HepG2 (cell line): ENCODE measurements around the gene ELF1.
"Not testable (repeated sequence)": the region's sequence is repeated elsewhere in the genome, so short reads cannot be mapped to it uniquely, and the experiment has no call there.

Experiments
- CEBPB ChIP-seq: IDR thresholded peaks from 2 replicates; pipeline ENCODE4 v1.6.1; 2011; ENCODE audit warnings: low read depth, low read length, improper control_type of control experiment, borderline replicate concordance
- CHD2 ChIP-seq: IDR thresholded peaks from 2 replicates; pipeline ENCODE4 v1.6.1; 2011; ENCODE audit warnings: low read depth, low read length, improper control_type of control experiment
- EZH2 ChIP-seq: conservative IDR thresholded peaks from 2 replicates; pipeline ENCODE4 v1.6.1; 2012; ENCODE audit warnings: mild to moderate bottlenecking, low read depth, low read length, moderate library complexity
- FOXK2 ChIP-seq: fragments of 450-650 bp; IDR thresholded peaks from 2 replicates; pipeline ENCODE4 v1.6.1; 2016
- HNRNPL ChIP-seq: fragments of 200-400 bp; formaldehyde crosslinking; IDR thresholded peaks from 2 replicates; pipeline ENCODE4 v1.6.1; 2017; ENCODE audit warnings: mild to moderate bottlenecking, low read depth, low read length
- MYC ChIP-seq: sonication (generic); formaldehyde crosslinking; IDR thresholded peaks from 2 replicates; pipeline ENCODE4 v1.9.0; 2021; ENCODE audit warnings: missing genetic modification reagents, borderline replicate concordance
- NFYB ChIP-seq: sonication (generic); formaldehyde crosslinking; IDR thresholded peaks from 2 replicates; pipeline ENCODE4 v1.4.0; 2020; ENCODE audit warnings: missing genetic modification reagents
- POLR2A ChIP-seq, 2 experiments: IDR thresholded peaks; 2 replicates each; pipeline ENCODE4 v1.6.1; 2011; ENCODE audit warnings: low read depth in 2 of 2, low read length in 2 of 2, mild to moderate bottlenecking in 1 of 2, moderate library complexity in 1 of 2; ENCODE audit not compliant: insufficient read depth in 1 of 2
- ZFP1 ChIP-seq: IDR thresholded peaks from 2 replicates; pipeline ENCODE4 v1.6.1; 2016
- ZNF7 ChIP-seq: IDR thresholded peaks from 2 replicates; pipeline ENCODE4 v1.6.1; 2016; ENCODE audit warnings: missing biosample characterization, missing genetic modification reagents
- TF ChIP-seq, protein P1 (sequence below): sonication (generic); formaldehyde crosslinking; IDR thresholded peaks from 2 replicates; pipeline ENCODE4 v1.4.0; 2020; ENCODE audit warnings: missing genetic modification reagents
- TF ChIP-seq, protein P2 (sequence below): sonication (generic); formaldehyde crosslinking; IDR thresholded peaks from 2 replicates; pipeline ENCODE4 v1.5.0; 2020; ENCODE audit warnings: mild to moderate bottlenecking, missing genetic modification reagents, moderate library complexity

DNA sequence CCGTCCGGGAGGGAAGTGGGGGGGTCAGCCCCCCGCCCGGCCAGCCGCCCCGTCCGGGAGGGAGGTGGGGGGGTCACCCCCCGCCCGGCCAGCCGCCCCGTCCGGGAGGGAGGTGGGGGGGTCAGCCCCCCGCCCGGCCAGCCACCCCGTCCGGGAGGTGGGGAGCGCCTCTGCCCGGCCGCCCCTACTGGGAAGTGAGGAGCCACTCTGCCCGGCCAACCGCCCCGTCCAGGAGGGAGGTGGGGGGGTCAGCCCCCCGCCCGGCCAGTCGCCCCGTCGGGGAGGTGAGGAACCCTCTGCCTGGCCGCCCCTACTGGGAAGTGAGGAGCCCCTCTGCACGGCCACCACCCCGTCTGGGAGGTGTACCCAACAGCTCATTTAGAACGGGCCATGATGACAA is 118.1 kb downstream of the ELF1 start:
- TF ChIP-seq, protein P1, sequence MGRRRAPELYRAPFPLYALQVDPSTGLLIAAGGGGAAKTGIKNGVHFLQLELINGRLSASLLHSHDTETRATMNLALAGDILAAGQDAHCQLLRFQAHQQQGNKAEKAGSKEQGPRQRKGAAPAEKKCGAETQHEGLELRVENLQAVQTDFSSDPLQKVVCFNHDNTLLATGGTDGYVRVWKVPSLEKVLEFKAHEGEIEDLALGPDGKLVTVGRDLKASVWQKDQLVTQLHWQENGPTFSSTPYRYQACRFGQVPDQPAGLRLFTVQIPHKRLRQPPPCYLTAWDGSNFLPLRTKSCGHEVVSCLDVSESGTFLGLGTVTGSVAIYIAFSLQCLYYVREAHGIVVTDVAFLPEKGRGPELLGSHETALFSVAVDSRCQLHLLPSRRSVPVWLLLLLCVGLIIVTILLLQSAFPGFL = not testable (repeated sequence)
- TF ChIP-seq, protein P2, sequence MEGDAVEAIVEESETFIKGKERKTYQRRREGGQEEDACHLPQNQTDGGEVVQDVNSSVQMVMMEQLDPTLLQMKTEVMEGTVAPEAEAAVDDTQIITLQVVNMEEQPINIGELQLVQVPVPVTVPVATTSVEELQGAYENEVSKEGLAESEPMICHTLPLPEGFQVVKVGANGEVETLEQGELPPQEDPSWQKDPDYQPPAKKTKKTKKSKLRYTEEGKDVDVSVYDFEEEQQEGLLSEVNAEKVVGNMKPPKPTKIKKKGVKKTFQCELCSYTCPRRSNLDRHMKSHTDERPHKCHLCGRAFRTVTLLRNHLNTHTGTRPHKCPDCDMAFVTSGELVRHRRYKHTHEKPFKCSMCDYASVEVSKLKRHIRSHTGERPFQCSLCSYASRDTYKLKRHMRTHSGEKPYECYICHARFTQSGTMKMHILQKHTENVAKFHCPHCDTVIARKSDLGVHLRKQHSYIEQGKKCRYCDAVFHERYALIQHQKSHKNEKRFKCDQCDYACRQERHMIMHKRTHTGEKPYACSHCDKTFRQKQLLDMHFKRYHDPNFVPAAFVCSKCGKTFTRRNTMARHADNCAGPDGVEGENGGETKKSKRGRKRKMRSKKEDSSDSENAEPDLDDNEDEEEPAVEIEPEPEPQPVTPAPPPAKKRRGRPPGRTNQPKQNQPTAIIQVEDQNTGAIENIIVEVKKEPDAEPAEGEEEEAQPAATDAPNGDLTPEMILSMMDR (CRISPR knock-in tag) = not testable (repeated sequence)
- not testable (repeated sequence) for TF ChIP-seq ZNF7 (CRISPR knock-in tag); CHD2; HNRNPL; MYC (CRISPR knock-in tag); CEBPB; POLR2A (IDR thresholded peaks at IDR 0.05; ENCODE audit: insufficient read depth in 1 of 2, low read depth in 2 of 2, low read length in 2 of 2); NFYB; FOXK2; EZH2; ZFP1 (CRISPR knock-in tag)
